Upper lobe of left lung (tissue), 4 donors: ENCODE results near the gene MCF2L.

Source experiments
- CTCF ChIP-seq, 6 experiments: fragments of 450-650 bp in 4 of 6; fragments of 200-600 bp in 2 of 6; sonication (generic) in 2 of 6; IDR thresholded peaks; one replicate each; pipeline ENCODE4 v1.5.1; 2016 to 2019; ENCODE audit warnings: antibody characterized with exemption in 6 of 6
- POLR2A ChIP-seq, 4 donors: fragments of 450-650 bp; IDR thresholded peaks; one replicate each; pipeline ENCODE4 v1.5.1; 2016 to 2017; ENCODE audit warnings: antibody characterized with exemption in 4 of 4, mild to moderate bottlenecking in 2 of 4
- POLR2AphosphoS5 ChIP-seq, 2 donors: sonication (generic); formaldehyde crosslinking; IDR thresholded peaks; one replicate each; pipeline ENCODE4 v1.5.1; 2017; ENCODE audit warnings: antibody characterized with exemption in 2 of 2

- no peak for TF ChIP-seq POLR2A (IDR thresholded peaks at IDR 0.05)
- no peak for TF ChIP-seq POLR2AphosphoS5 (IDR thresholded peaks at IDR 0.05)
- TF ChIP-seq CTCF (IDR thresholded peaks at IDR 0.05) = no peak
These were observed 30.3 kb upstream of the MCF2L start for GRCh38 chr13:112938680-112939079.
